HL-60 (cell line): Measurements from ENCODE around the gene KCNT1.

Experiments
- GABPA ChIP-seq: IDR thresholded peaks from 2 replicates; pipeline ENCODE4 v1.6.1; 2012; ENCODE audit warnings: low read depth
- POLR2AphosphoS5 ChIP-seq: IDR thresholded peaks from 2 replicates; pipeline ENCODE4 v1.6.1; 2012; ENCODE audit warnings: low read depth
- REST ChIP-seq: IDR thresholded peaks from 2 replicates; pipeline ENCODE4 v1.6.1; 2012; ENCODE audit warnings: low read depth; ENCODE audit not compliant: insufficient replicate concordance
- SPI1 ChIP-seq: IDR thresholded peaks from 2 replicates; pipeline ENCODE4 v1.6.1; 2012; ENCODE audit warnings: low read depth, mild to moderate bottlenecking, borderline replicate concordance
- TF ChIP-seq, protein P1 (sequence below): IDR thresholded peaks from one replicate; pipeline ENCODE4 v1.5.1; 2011; ENCODE audit warnings: low read length, control low read depth, inconsistent platforms; ENCODE audit not compliant: insufficient read depth

GRCh38 chr9:135706288-135706687 is 4.3 kb downstream of the KCNT1 start:
- TF ChIP-seq, protein P1, sequence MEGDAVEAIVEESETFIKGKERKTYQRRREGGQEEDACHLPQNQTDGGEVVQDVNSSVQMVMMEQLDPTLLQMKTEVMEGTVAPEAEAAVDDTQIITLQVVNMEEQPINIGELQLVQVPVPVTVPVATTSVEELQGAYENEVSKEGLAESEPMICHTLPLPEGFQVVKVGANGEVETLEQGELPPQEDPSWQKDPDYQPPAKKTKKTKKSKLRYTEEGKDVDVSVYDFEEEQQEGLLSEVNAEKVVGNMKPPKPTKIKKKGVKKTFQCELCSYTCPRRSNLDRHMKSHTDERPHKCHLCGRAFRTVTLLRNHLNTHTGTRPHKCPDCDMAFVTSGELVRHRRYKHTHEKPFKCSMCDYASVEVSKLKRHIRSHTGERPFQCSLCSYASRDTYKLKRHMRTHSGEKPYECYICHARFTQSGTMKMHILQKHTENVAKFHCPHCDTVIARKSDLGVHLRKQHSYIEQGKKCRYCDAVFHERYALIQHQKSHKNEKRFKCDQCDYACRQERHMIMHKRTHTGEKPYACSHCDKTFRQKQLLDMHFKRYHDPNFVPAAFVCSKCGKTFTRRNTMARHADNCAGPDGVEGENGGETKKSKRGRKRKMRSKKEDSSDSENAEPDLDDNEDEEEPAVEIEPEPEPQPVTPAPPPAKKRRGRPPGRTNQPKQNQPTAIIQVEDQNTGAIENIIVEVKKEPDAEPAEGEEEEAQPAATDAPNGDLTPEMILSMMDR = no peak
- no peak for TF ChIP-seq POLR2AphosphoS5
- no peak for TF ChIP-seq SPI1
- no peak for TF ChIP-seq GABPA
- no peak for TF ChIP-seq REST
